Activated naive CD8-positive, alpha-beta T cell treated with anti-CD3 and anti-CD28 coated beads, Interleukin-2, amount 50 U/mL, for 16 hours (primary cell): ENCODE results near the gene PLCB4.
"Not testable (repeated sequence)": the region's sequence is repeated elsewhere in the genome, so short reads cannot be mapped to it uniquely, and the experiment has no call there.

Source experiments
- DNase-seq: peaks from one replicate; pipeline ENCODE4 v3.0.0-alpha.2; 2020; ENCODE audit warnings: low read depth, low spot score

PLCB4 gene

DNA sequence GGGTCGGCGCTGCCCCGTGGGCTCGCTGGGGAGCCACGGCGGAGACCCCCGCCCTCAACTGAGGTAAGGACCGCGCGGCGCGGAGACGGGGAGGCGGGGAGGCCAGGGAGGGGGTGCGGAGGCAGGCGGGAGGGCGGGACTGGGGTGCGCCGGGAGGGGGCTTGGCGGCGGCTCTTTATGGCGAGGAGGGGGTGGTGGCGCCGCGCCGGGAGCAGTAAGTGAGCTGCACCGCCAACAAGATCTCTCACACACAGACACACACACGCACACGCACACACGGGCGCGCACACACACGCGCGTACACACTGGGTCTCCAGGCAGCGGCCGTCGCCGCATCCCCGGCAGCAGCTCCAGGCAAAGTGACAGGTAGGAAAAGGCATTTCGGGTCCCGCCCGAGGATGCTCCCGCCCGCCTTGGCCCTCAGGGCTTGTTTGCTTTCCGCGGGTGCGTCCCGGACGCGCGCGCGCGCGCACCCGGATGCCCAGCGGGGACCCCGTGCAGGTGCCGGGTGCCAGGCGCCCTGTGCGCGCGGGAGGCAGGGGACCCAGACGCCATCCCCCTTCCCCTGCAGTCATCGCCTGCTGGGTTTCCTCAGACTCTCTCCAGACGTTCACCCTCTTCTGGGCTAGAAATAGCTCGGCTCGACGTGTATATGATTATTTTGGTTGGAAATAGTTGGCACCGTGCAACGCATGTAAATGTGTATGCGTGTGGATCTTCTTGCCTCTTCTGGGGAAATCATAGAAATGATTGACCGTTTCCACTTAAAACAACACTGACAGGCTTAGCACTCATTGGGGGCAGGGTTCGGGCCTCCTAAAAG is at the start of gene PLCB4:
PLCB4 (plus strand) TSS at position 247 of the 823 bp plus-strand sequence. CDS start 238,728 bp downstream, outside the sequence.
- DNase-seq, result no peak

GRCh38 chr20:9019833-9020232 is 49.1 kb upstream of the PLCB4 start:
- no peak for DNase-seq

- DNase-seq, result no peak
Observed at GRCh38 chr20:9021216-9021615, 47.7 kb upstream of the PLCB4 start.

DNA sequence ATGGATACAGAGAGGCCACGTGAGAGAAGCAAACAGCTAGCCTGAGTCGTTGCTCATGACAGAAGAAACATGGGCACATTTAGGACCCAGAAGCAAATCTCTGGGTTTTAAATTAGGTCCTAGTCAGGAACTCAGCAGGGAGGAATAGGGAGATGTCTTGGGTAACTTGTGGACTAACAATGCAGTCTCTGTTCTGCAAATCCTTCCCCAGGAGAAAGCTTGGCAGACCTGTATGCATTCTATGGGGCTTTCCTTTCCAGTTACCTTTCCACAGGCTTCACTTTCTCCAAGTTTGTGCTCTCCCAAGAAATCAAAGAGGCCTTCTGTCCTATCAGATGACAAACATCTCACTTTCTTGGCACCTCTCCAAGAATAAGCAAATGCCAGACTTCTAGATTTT is 47.2 kb upstream of the PLCB4 start:
- DNase-seq, result no peak

GRCh38 chr20:9022376-9022775 is 46.5 kb upstream of the PLCB4 start:
- no peak for DNase-seq

DNA sequence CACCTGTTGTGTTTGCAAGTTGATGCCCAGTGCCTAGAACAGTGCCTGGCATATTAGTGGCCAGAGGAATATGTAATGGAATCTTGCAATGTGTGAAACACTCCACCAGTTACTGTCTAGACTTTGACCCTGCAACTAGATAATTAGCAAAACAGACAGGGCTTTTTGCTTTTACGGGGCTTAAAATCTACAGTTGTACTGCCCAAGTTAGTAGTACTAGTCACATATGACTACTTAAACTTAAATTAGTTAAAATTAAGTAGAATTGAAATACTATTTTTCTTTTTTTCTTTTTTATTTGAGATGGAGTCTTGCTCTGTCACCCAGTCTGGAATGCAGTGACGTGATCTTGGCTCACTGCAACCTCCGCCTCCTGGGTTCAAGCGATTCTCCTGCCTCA is 44.3 kb upstream of the PLCB4 start:
- no peak for DNase-seq

DNA sequence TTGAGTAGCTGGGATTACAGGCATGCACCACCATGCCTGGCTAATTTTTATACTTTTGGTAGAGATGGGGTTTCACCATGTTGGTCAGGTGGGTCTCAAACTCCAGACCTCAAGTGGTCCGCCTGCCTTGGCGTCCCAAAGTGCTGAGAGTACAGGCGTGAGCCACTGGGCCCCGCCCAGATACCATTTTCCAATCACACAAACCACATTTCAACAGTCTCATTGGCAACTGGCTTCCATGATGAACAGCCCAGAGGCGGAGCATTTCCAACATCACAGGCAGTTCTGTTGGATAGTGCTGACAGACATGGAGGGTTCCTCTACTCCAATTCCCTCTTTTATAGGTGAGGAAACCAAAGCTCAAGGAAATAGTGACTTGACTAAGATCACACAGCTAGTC is 43.9 kb upstream of the PLCB4 start:
- no peak for DNase-seq

- DNase-seq, result no peak
Observed at GRCh38 chr20:9025643-9026042, 43.2 kb upstream of the PLCB4 start.

- DNase-seq, result no peak
Observed at GRCh38 chr20:9027626-9028025, 41.3 kb upstream of the PLCB4 start.

DNA sequence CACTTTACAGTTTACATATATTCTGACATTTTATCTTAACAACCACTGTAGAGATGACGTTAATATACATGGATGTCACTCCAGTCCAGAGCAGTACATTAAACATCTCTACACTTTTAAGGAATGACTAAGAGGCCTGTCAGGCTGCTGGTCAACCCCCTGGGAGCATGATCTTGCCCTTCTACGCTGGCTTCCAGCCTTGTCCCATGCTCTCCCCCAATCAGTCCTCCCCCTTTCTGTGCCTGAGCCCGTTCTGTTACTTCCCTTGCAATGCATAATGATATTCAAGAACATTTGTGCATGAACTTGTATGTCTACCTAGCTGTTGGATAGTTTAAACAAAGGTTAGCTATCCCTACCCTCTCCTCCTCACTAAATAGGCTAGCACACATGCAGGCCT is 40.5 kb upstream of the PLCB4 start:
- DNase-seq, result no peak

DNA sequence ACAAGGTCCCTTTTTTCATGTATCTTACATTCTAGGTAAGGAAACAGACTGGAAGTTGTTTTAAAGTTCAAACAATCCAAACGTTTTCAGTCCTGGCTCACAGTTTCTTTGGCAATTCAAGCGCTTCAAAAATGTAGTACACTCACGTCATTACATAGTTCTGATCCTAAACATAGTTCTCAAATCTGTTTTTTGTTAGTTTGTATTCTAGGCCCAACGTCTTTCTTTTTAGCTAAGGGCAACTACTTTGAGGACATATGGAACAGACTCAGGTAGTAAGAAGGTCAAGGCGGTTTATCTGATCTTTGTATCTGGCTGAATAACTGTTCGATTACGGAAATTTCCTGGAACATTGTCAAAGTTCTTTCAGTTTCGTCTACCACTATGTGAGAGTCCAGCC is 36.9 kb upstream of the PLCB4 start:
- DNase-seq, result no peak

DNA sequence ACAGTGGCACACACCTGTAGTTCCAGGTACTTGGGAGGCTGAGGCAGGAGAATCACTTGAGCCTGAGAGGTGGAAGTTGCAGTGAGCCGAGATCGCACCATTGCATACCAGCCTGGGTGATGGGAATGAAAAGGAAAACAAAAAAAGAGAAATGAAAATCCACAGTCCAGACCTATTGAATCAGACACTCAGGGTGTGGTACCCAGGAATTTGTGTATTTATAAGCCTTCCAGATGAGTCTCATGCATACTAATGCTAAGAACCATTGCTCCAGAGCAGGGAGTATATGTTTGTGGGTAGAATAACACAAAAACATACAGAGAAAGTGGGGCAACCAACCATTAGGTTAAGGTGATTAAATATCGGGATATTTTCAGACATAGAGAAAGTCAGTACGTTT is 36.1 kb upstream of the PLCB4 start:
- no peak for DNase-seq

- no peak for DNase-seq
Observed at GRCh38 chr20:9035126-9035525, 33.8 kb upstream of the PLCB4 start.

GRCh38 chr20:9036593-9036992 is 32.3 kb upstream of the PLCB4 start:
- no peak for DNase-seq

GRCh38 chr20:9038791-9039535 is 29.9 kb upstream of the PLCB4 start:
- DNase-seq, result no peak

DNA sequence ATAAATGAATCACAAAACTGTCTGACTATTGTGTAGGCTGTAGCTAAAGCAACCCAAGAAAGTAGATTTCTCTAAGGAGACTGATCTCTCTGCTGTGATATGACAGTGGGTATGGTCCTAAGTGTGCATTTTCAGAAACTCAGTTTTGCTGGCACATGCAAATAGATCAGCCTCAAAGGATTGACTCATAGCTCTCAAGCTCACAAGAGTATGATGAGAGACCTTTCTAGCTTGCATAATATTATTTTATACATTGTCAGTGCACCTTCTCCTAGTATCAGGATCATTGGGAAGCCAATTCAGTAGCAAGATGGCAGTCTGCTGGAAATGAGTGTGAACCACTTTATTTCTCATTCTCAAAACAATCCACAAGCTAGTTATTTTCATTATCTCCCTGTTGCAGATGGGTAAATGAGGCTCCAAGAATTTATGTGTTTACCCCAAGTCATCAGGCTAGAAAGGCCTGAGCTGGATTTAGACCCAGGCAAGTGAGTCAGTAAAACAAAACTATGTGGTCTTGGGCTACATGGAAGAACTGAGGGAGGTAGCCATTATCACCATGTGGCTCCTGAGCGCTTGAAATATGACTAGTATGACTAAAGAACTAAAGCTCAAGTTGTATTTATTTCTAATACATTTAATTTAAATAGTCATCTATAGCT is 27.9 kb upstream of the PLCB4 start:
- no peak for DNase-seq

GRCh38 chr20:9043364-9043763 is 25.5 kb upstream of the PLCB4 start:
- DNase-seq, result no peak

DNA sequence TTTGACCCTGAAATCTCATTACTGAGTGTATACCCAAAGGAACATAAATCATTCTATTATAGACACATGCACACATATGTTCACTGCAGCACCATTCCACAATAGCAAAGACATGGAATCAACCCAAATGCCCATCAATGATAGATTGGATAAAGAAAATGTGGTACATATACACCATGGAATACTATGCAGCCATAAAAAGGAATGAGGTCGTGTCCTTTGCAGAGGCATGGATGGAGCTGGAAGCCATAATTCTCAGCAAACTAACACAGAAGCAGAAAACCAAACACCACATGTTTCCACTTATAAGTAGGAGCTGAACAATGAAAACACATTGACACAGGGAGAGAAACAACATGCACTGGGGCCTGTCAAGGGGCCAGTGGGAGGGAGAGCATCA is 21.0 kb upstream of the PLCB4 start:
- not testable (repeated sequence) for DNase-seq

DNA sequence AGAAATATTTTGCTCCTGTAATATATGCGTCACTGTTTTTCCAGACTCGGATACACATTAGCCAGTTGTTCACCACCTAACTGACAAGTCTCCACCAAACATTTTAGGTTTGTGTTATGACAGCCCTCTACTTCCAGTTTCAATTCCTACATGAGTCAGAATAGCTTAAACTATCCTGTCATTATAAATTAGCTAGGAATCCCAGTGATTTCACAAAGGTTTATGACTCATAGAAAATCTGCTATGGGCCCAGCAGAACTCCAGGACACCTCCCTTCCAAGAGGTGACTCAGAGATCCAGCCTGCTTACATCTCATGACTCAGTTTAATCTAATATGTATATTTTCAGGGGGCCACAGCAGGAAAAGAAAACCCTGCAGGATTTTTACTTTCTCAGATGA is 17.4 kb upstream of the PLCB4 start:
- DNase-seq, result no peak

GRCh38 chr20:9052136-9052535 is 16.8 kb upstream of the PLCB4 start:
- no peak for DNase-seq

DNA sequence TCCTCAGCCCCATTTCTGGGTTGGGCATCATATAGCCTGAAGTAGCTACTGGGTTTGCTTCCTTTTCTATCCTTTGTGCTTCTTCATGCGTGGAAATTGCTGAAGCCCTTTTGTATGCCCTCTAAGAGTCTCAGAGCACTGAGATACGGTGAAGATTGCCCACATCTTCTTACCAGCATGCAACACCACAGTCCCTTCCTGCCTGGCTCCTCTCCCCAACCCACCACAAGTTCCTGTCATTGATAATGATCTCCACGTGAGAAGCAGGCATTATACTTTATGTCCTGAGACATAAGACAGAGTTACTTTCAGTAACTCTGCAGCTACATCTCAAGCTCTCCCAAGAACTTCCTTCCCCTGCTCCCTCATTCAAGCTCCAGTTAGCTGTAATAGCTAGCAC is 15.8 kb upstream of the PLCB4 start:
- no peak for DNase-seq

- DNase-seq, result no peak
Observed at GRCh38 chr20:9054176-9054575, 14.7 kb upstream of the PLCB4 start.

- no peak for DNase-seq
Observed at GRCh38 chr20:9059931-9060330, 9.0 kb upstream of the PLCB4 start.
